Activated T-helper 2 cell treated with anti-CD3 and anti-CD28 coated beads, Interferon-gamma antibody, Interleukin-2, Interleukin-4, amounts not matched to agents 10 μg/mL and 5 μg/mL and 100 μg/mL, durations not matched to agents 14 hours and 24 hours and 36 hours (primary cell): Measurements from ENCODE around the gene EFNA1. TPM values are rescaled to one million over a fixed set of nuclear protein-coding genes. Genes with fewer than 3 reads are reported as not detected.

ENCODE experiments used
- DNase-seq: peaks from one replicate; pipeline ENCODE4 v3.0.0; 2021; ENCODE audit warnings: low spot score
- H3K27ac Mint-ChIP-seq: one replicate; pipeline ENCODE4 v1.8.0; 2021; ENCODE audit warnings: mixed read lengths
- H3K27me3 Mint-ChIP-seq: one replicate; pipeline ENCODE4 v1.8.0; 2021; ENCODE audit warnings: low read depth, mixed read lengths
- H3K36me3 Mint-ChIP-seq: one replicate; pipeline ENCODE4 v1.8.0; 2021; ENCODE audit warnings: low read depth, mixed read lengths
- H3K4me1 Mint-ChIP-seq: one replicate; pipeline ENCODE4 v1.8.0; 2021; ENCODE audit warnings: low read depth, mixed read lengths
- H3K4me3 Mint-ChIP-seq: one replicate; pipeline ENCODE4 v1.8.0; 2021; ENCODE audit warnings: low read depth, mild to moderate bottlenecking, moderate library complexity, mixed read lengths
- H3K9me3 Mint-ChIP-seq: one replicate; pipeline ENCODE4 v1.8.0; 2021; ENCODE audit warnings: mixed read lengths
- intact Hi-C: fragments of 100-400 bp; cut with micrococcal nuclease; formaldehyde crosslinking; loops from one replicate; pipeline ENCODE4 v1.15.1; 2023
- total RNA-seq: library from RNA; stranded (reverse); gene quantifications from 2 replicates; pipeline ENCODE4 v1.2.3, GENCODE V29; 2022

Gene EFNA1
- total RNA-seq, 1 donor from 2014 or later, result 0.39 TPM

DNA sequence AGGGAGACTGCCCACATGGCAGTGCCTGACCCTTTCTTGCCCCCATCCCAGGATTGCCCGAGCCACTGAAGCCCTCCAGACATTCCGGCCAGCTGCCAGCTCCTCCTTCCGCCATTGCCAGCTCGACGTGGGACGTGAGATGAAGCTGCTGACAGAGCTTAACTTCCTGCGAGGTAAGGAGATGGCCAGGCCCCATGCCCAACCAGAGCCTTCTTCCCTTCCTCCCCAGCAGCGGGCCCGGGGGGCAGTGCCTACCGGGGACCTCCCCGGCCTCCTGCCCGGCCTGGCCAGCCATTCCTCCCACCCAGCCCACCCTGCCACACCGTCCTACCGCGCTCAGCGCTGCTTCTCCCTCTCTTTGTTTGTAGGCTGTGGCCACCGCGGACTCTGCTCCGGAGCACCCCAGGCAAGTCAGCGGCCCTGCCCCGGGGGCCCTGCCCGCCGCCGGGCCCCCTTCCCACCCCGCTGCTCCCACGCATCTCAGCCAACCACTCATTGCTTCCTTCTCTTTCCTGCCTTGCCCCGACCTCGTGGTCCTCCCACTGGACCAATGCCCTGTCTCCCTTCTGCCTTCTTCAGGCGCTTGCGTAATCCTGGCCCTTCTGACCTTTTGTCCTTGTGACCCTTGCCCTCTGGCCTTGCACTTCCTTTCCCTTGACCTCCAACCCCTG is 50.9 kb downstream of the EFNA1 start:
- intact Hi-C loops, result no loop called here
- Mint-ChIP-seq H3K4me1 (peaks cover 27% of the 10 kb centered on the region), H3K27ac (no peak overlapping the region), H3K27me3 (no peaks in the 10 kb centered on the region), H3K4me3 (no peak overlapping the region), H3K9me3 (no peaks in the 10 kb centered on the region), H3K36me3 (peaks cover 41% of the 10 kb centered on the region)
- no peak for DNase-seq

GRCh38 chr1:155179112-155180031 is 51.7 kb downstream of the EFNA1 start:
- intact Hi-C loops, result no loop called here
- Mint-ChIP-seq H3K4me3 (no peak overlapping the region), H3K9me3 (no peaks in the 10 kb centered on the region), H3K27ac (no peak overlapping the region), H3K4me1 (peaks cover 23% of the 10 kb centered on the region), H3K36me3 (peaks cover 41% of the 10 kb centered on the region), H3K27me3 (no peaks in the 10 kb centered on the region)
- DNase-seq, result no peak

- Mint-ChIP-seq H3K36me3 (peaks cover 38% of the 10 kb centered on the region), H3K9me3 (no peaks in the 10 kb centered on the region), H3K4me1 (peaks cover 5% of the 10 kb centered on the region), H3K27me3 (no peaks in the 10 kb centered on the region), H3K4me3 (no peak overlapping the region), H3K27ac (no peak overlapping the region)
- no peak for DNase-seq
- intact Hi-C loops, result no loop called here
Measured at GRCh38 chr1:155181371-155182051, 53.8 kb downstream of the EFNA1 start.

GRCh38 chr1:155182052-155182550 is 54.4 kb downstream of the EFNA1 start:
- no peaks in the 10 kb centered on the region for H3K4me1 Mint-ChIP-seq
- H3K27me3 Mint-ChIP-seq, result no peaks in the 10 kb centered on the region
- no peak for DNase-seq
- no peaks in the 10 kb centered on the region for H3K9me3 Mint-ChIP-seq
- intact Hi-C loops, result no loop called here
- peaks cover 35% of the 10 kb centered on the region for H3K36me3 Mint-ChIP-seq
- no peak overlapping the region for H3K4me3 Mint-ChIP-seq
- no peak overlapping the region for H3K27ac Mint-ChIP-seq

DNA sequence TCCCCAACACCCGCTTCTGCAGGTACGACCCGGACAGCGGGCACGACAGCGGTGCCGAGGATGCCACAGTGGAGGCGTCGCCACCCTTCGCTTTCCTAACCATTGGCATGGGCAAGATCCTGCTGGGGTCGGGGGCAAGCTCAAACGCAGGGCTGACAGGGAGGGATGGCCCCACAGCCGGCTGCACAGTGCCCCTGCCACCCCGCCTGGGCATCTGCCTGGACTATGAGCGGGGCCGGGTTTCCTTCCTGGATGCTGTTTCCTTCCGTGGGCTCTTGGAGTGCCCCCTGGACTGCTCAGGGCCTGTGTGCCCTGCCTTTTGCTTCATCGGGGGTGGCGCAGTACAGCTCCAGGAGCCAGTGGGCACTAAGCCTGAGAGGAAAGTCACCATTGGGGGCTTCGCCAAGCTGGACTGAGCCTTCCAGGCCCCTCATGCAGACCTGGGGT is 56.1 kb downstream of the EFNA1 start:
- Mint-ChIP-seq H3K9me3 (no peaks in the 10 kb centered on the region), H3K27me3 (no peaks in the 10 kb centered on the region), H3K36me3 (peaks cover 25% of the 10 kb centered on the region), H3K27ac (no peak overlapping the region), H3K4me1 (peaks cover 4% of the 10 kb centered on the region), H3K4me3 (no peak overlapping the region)
- no peak for DNase-seq
- intact Hi-C loops, result no loop called here

GRCh38 chr1:155184351-155184811 is 56.7 kb downstream of the EFNA1 start:
- DNase-seq, result no peak
- Mint-ChIP-seq H3K4me3 (no peak overlapping the region), H3K4me1 (peaks cover 4% of the 10 kb centered on the region)

More at GRCh38 chr1:155184351-155184811, 56.7 kb downstream of the EFNA1 start:
- H3K36me3 Mint-ChIP-seq, result peaks cover 19% of the 10 kb centered on the region
- no peak overlapping the region for H3K27ac Mint-ChIP-seq
- intact Hi-C loops, result no loop called here
- no peaks in the 10 kb centered on the region for H3K27me3 Mint-ChIP-seq
- no peaks in the 10 kb centered on the region for H3K9me3 Mint-ChIP-seq

Other genes with a start within 250 kb of the EFNA1 start
- 44.7 and 44.8 TPM in 2 replicates for gene PMVK, start 191.2 kb upstream of the EFNA1 start, total RNA-seq
- 23.6 and 25.3 TPM in 2 replicates for gene PBXIP1, start 171.8 kb upstream of the EFNA1 start, total RNA-seq
- gene PYGO2, start 166.1 kb upstream of the EFNA1 start, total RNA-seq, result 30.4 and 30.6 TPM in 2 replicates
- gene SHC1, start 157.1 kb upstream of the EFNA1 start, total RNA-seq, result 55.4 and 56.1 TPM in 2 replicates
- gene CKS1B, start 153.2 kb upstream of the EFNA1 start, total RNA-seq, result 169 and 178 TPM in 2 replicates
- gene FLAD1, start 144.5 kb upstream of the EFNA1 start, total RNA-seq, result 54.9 and 60.2 TPM in 2 replicates
- gene LENEP, start 134.3 kb upstream of the EFNA1 start, total RNA-seq, result 0.48 and 2.0 TPM in 2 replicates
- gene ZBTB7B, start 125.1 kb upstream of the EFNA1 start, total RNA-seq, result 147 and 154 TPM in 2 replicates
- 0.21 and 0.80 TPM in 2 replicates for gene DCST2, start 94.1 kb upstream of the EFNA1 start, total RNA-seq
- gene DCST1, start 94.1 kb upstream of the EFNA1 start, total RNA-seq, result 0.11 TPM in 1 of 2 replicates, not detected in the other
- 72.0 and 74.8 TPM in 2 replicates for gene ADAM15, start 76.6 kb upstream of the EFNA1 start, total RNA-seq
- 9.2 and 10.5 TPM in 2 replicates for gene EFNA4, start 64.1 kb upstream of the EFNA1 start, total RNA-seq
- 6.0 and 7.1 TPM in 2 replicates for gene EFNA3, start 49.0 kb upstream of the EFNA1 start, total RNA-seq
- gene SLC50A1, start 8.0 kb downstream of the EFNA1 start, total RNA-seq, result 56.9 and 58.0 TPM in 2 replicates
- 49.0 and 51.0 TPM in 2 replicates for gene DPM3, start 12.7 kb downstream of the EFNA1 start, total RNA-seq
- 237 and 247 TPM in 2 replicates for gene KRTCAP2, start 45.4 kb downstream of the EFNA1 start, total RNA-seq
- 10.7 and 11.5 TPM in 2 replicates for gene TRIM46, start 46.0 kb downstream of the EFNA1 start, total RNA-seq
- 10.4 and 13.1 TPM in 2 replicates for gene THBS3, start 80.0 kb downstream of the EFNA1 start, total RNA-seq
- gene MTX1, start 80.8 kb downstream of the EFNA1 start, total RNA-seq, result 58.6 and 64.0 TPM in 2 replicates
- gene ENTREP3, start 127.6 kb downstream of the EFNA1 start, total RNA-seq, result 42.5 and 45.5 TPM in 2 replicates
- 113 and 123 TPM in 2 replicates for gene SCAMP3, start 134.5 kb downstream of the EFNA1 start, total RNA-seq
- 95.7 and 96.8 TPM in 2 replicates for gene CLK2, start 145.6 kb downstream of the EFNA1 start, total RNA-seq
- gene HCN3, start 149.6 kb downstream of the EFNA1 start, total RNA-seq, result 4.8 and 5.4 TPM in 2 replicates
- gene PKLR, start 173.6 kb downstream of the EFNA1 start, total RNA-seq, result not detected in 2 replicates
- 342 and 361 TPM in 2 replicates for gene FDPS, start 181.0 kb downstream of the EFNA1 start, total RNA-seq
- gene RUSC1, start 193.0 kb downstream of the EFNA1 start, total RNA-seq, result 31.4 and 34.5 TPM in 2 replicates